Measurements from ENCODE around the gene ACOXL.
"Not testable (repeated sequence)": the region's sequence is repeated elsewhere in the genome, so short reads cannot be mapped to it uniquely, and the experiment has no call there.

The ACOXL gene

GRCh38 chr2:111034606-111035005, 302.2 kb downstream of the ACOXL start:
- no peak for DNase-seq
- no peak for TF ChIP-seq POLR2A (IDR thresholded peaks at IDR 0.05; ENCODE audit: low read length)
- TF ChIP-seq GATA1 (IDR thresholded peaks at IDR 0.05; ENCODE audit: low read depth, low read length): no peak

DNA sequence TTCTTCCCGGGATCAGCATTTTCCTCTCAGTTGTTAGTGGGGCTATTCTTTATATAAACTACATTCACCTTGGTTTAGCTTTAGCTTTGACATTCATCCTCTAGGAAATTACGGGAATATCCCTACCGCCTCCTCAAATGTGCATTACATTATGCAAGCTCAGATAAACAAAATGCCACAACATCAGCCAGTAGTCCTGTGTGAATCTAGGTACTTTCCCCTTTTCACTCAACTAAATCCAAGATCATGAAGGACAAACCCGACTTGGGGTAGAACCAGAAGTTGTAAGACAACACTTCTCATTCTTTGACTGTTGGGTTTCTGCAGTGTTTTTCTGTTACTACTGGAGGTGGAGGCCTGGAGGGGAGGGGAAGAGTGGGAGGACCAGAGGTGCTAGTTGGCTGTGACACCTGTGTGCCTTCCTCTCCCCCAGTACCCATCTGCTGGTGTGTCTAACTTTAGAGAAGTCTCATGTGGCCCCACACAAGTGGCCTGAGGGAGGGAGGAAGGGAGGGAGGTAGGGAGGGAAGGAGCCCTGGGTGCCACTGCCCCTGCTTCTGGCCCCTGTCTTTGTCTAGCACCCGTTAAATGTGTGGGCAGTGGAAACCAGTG, 303.6 kb downstream of the ACOXL start:
- TF ChIP-seq POLR2A (IDR thresholded peaks at IDR 0.05; ENCODE audit: low read length) (no peak), GATA1 (IDR thresholded peaks at IDR 0.05; ENCODE audit: low read depth, low read length) (no peak)
- DNase-seq: no peak

- TF ChIP-seq GATA1 (IDR thresholded peaks at IDR 0.05; ENCODE audit: low read depth, low read length) (no peak), POLR2A (IDR thresholded peaks at IDR 0.05; ENCODE audit: low read length) (no peak)
- DNase-seq: no peak
These were observed 304.8 kb downstream of the ACOXL start for GRCh38 chr2:111037128-111037527.

DNA sequence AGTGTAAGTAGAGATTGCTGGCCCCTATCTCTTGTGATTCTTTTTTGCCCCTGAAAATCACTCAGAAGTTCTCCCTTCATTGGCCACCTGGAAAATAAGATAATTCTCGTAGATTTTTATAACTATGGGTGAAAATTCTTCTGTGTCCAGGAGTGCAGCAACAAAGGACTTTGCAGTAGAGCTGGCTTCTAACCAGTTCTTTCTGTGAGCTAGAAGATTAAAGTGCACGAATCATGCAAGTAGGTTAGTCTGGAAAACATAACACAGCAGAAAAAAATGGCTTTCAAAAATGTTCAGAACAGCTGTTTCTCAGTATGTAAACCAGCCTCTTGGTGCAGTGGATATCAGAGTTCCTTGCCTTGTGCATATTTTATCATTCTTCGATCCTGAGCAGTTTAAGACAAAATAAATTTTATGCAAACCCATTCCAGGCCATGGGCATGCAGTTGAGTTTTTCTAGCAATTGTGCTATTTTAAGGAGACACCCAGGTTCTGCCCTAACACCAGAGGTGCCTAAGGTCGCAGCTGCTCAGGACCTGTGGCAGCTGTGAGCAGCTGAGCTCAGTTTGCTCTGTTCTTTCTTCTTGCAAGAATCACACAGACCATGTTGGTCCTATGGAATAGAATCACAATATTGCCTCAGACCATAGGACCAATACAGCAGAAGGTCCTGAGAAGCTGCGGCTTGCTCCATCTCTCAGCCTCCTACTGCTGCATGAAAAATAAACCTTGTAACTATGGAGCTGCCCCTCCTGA, 307.4 kb downstream of the ACOXL start:
- TF ChIP-seq POLR2A (IDR thresholded peaks at IDR 0.05; ENCODE audit: low read length) (no peak), GATA1 (IDR thresholded peaks at IDR 0.05; ENCODE audit: low read depth, low read length) (no peak)
- no peak for DNase-seq

DNA sequence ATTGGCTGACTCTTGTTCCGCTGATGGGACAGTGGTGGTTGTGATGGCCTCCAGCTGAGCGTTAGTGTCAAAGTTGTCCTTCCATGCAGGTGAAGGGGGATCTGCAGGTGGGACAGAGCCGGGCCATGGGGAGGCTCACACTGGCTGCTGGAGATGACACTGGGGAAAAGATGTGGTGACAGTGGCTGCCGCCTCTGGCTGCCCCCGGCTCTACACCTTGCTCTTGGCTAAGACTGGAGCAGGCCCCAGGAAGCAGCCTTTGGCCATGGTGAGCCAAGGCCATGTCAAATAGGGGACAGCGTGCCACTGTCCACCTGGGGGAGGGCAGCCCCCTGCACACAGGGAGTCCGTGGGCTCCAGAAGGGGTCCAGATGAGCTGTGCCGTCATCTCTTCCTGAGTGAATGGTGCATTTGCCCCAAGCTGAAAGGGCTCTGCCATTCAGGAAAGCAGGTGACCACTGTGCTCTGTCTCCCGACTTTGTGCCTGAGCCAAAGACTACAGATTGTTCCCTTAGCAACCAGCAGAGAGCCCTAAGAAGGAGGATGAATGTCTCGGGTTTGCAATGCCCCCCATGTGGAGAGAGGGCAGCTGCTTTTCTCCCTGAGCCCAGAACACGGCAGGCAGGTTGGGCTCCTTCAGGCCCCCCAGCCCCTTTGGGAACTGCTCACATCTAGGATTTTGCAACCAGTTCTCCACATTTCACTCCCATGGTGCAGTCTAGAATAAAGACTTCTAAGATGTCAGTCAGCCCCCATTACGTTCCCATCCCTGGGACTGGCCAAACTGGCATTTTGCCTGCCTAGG, 309.2 kb downstream of the ACOXL start:
- DNase-seq: no peak
- TF ChIP-seq POLR2A (IDR thresholded peaks at IDR 0.05; ENCODE audit: low read length) (no peak), GATA1 (IDR thresholded peaks at IDR 0.05; ENCODE audit: low read depth, low read length) (no peak)

GRCh38 chr2:111042261-111042660, 309.9 kb downstream of the ACOXL start:
- DNase-seq: no peak
- no peak for TF ChIP-seq GATA1 (IDR thresholded peaks at IDR 0.05; ENCODE audit: low read depth, low read length)
- TF ChIP-seq POLR2A (IDR thresholded peaks at IDR 0.05; ENCODE audit: low read length): no peak

GRCh38 chr2:111042772-111043771, 310.7 kb downstream of the ACOXL start:
- TF ChIP-seq GATA1 (IDR thresholded peaks at IDR 0.05; ENCODE audit: low read depth, low read length): no peak
- TF ChIP-seq POLR2A (IDR thresholded peaks at IDR 0.05; ENCODE audit: low read length): no peak
- no peak for DNase-seq

DNA sequence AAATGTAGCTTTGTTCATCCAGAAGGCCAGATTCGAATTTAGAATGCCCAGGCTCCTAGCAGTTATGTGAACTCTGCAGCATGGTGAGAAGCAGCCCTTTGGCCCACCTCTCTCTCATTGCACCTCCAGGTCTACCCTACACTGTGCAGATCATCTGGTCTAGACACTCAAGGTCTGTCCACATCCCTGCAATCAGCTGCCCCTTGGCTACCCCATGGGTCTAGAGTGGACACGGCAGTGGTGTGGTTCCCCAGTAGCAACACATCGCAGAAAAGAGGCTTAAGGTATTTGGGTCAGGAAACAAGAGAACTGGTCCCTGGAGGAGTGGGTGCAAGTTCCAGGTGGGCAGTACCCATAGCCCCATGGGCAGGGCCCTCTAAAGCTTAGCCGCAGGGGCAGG, 311.7 kb downstream of the ACOXL start:
- DNase-seq: no peak
- no peak for TF ChIP-seq POLR2A (IDR thresholded peaks at IDR 0.05; ENCODE audit: low read length)
- no peak for TF ChIP-seq GATA1 (IDR thresholded peaks at IDR 0.05; ENCODE audit: low read depth, low read length)

DNA sequence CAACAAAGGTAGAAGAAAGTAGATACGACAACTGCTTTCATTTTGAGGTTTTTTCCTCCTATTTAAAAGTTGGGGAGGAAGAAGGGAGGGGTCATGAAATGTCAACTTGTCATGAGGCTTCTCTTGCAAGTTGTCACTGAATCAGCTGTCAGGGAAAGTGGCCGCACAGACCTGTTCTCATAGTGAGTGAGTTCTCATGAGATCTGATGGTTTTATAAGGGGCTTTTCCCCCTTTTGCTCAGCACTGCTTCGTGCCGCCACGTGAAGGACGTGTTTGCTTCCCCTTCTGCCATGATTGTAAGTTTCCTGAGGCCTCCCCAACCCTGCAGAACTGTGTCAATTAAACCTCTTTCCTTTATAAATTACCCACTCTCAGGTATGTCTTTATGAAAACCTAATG, 312.9 kb downstream of the ACOXL start:
- not testable (repeated sequence) for DNase-seq

DNA sequence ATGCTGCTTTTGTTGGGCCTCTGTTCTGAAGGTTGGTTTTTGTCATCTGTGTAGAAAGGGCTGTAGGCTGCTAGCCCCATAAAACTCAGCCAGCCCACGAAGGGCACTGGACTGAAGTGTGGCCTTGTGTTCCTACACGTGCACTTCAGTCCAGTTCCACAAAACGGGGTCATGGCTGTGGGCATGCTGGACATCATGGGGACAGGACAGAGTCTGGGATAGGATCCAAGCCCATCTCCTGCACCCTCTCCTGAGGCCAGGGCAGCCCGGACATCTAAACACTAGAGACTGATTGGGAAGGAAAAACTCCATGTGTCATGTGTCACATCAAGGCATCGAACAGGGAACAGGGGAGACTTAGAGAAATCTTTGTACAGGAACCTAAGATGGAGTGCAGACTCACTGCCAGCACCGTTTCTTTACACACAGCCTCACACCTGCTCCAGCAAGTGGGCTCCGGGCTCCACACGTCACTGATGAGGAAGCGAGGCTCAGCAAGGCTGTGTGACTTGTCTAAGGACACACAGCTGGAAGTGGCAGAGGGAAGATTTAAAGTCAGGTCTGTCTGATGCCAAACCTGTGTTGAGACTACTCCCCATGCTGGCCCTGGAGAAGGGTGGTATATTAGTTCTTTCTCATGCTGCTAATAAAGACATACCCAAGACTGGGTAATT, 313.5 kb downstream of the ACOXL start:
- TF ChIP-seq POLR2A (IDR thresholded peaks at IDR 0.05; ENCODE audit: low read length): no peak
- TF ChIP-seq GATA1 (IDR thresholded peaks at IDR 0.05; ENCODE audit: low read depth, low read length): no peak
- no peak for DNase-seq

GRCh38 chr2:111046670-111047069, 314.3 kb downstream of the ACOXL start:
- no peak for TF ChIP-seq GATA1 (IDR thresholded peaks at IDR 0.05; ENCODE audit: low read depth, low read length)
- no peak for DNase-seq

- no peak for DNase-seq
- no peak for TF ChIP-seq POLR2A (IDR thresholded peaks at IDR 0.05; ENCODE audit: low read length)
- no peak for TF ChIP-seq GATA1 (IDR thresholded peaks at IDR 0.05; ENCODE audit: low read depth, low read length)
These were observed 316.7 kb downstream of the ACOXL start for GRCh38 chr2:111048856-111049768.

Measured in erythroblast (primary cell).